Activated CD4-positive, alpha-beta T cell treated with anti-CD3 and anti-CD28 coated beads, Interleukin-2, amount 10 ng/mL, durations not matched to agents 24 days and 14 days (primary cell): ENCODE measurements around the gene SLC2A13. TPM values are rescaled to one million over a fixed set of nuclear protein-coding genes. Genes with fewer than 3 reads are reported as not detected.
A peak's percentile ranks its signal among the peaks of the same experiment; 100 is the strongest.

Experiments used
- DNase-seq: peaks from one replicate; pipeline ENCODE4 v3.0.0; 2022
- H3K27ac Mint-ChIP-seq: one replicate; pipeline ENCODE4 v1.8.0; 2022; ENCODE audit warnings: mild to moderate bottlenecking, mixed read lengths
- H3K27me3 Mint-ChIP-seq: one replicate; pipeline ENCODE4 v1.8.0; 2022; ENCODE audit warnings: mixed read lengths
- H3K36me3 Mint-ChIP-seq: one replicate; pipeline ENCODE4 v1.8.0; 2022; ENCODE audit warnings: low read depth, mild to moderate bottlenecking, mixed read lengths
- H3K4me1 Mint-ChIP-seq: one replicate; pipeline ENCODE4 v1.8.0; 2021; ENCODE audit warnings: mixed read lengths
- H3K4me3 Mint-ChIP-seq: one replicate; pipeline ENCODE4 v1.8.0; 2022; ENCODE audit warnings: mild to moderate bottlenecking, moderate library complexity, mixed read lengths
- H3K9me3 Mint-ChIP-seq: one replicate; pipeline ENCODE4 v1.8.0; 2021; ENCODE audit warnings: mixed read lengths
- intact Hi-C: fragments of 100-400 bp; cut with micrococcal nuclease; formaldehyde crosslinking; loops from one replicate; pipeline ENCODE4 v1.15.1; 2023
- total RNA-seq: library from RNA; stranded (reverse); gene quantifications from 2 replicates; pipeline ENCODE4 v1.2.3, GENCODE V29; 2022

SLC2A13 gene
- total RNA-seq, 1 donor from 2014 or later, result 3.1 TPM

DNA sequence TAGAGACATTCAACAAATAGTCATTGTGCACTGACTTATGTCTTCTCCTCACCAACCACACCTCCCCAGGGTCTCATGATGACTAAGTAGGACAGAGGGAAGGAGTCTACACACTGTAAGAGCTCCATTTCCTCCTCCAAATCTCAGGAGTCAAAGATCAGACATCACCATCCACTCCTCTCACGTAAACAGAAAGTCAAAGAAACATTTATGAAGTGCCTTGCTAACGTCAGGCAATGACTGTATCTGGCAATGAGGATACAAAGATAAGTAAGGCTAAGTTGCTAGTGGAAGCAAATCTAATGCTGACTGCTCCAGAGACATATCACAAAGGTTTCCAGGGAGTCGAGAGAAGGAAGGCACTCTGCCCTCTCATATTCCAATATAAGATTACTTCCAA is 88.9 kb downstream of the SLC2A13 start:
- H3K27ac Mint-ChIP-seq, result no peak overlapping the region
- no peaks in the 10 kb centered on the region for H3K36me3 Mint-ChIP-seq
- no peaks in the 10 kb centered on the region for H3K27me3 Mint-ChIP-seq
- intact Hi-C loops, result loop anchor here (10.0 kb wide), 1 partner anchor 298 kb away; no protein-coding TSS in a partner anchor
- no peak for DNase-seq
- no peaks in the 10 kb centered on the region for H3K9me3 Mint-ChIP-seq
- H3K4me1 Mint-ChIP-seq, result peaks cover 8% of the 10 kb centered on the region
- no peak overlapping the region for H3K4me3 Mint-ChIP-seq

- peaks cover 19% of the 10 kb centered on the region for H3K4me1 Mint-ChIP-seq
- H3K27me3 Mint-ChIP-seq, result no peaks in the 10 kb centered on the region
- intact Hi-C loops, result loop anchor here (10.0 kb wide), 1 partner anchor 299 kb away; no protein-coding TSS in a partner anchor
- no peak for DNase-seq
- H3K36me3 Mint-ChIP-seq, result no peaks in the 10 kb centered on the region
- no peaks in the 10 kb centered on the region for H3K9me3 Mint-ChIP-seq
- no peak overlapping the region for H3K27ac Mint-ChIP-seq
- no peak overlapping the region for H3K4me3 Mint-ChIP-seq
Observed at GRCh38 chr12:40015881-40016280, 90.0 kb downstream of the SLC2A13 start.

- no peak for DNase-seq
- intact Hi-C loops, result loop anchor here (10.0 kb wide), 1 partner anchor 299 kb away; no protein-coding TSS in a partner anchor
Observed at GRCh38 chr12:40015345-40015744, 90.5 kb downstream of the SLC2A13 start.

GRCh38 chr12:40013847-40014246 is 92.0 kb downstream of the SLC2A13 start:
- H3K36me3 Mint-ChIP-seq, result no peaks in the 10 kb centered on the region
- no peaks in the 10 kb centered on the region for H3K9me3 Mint-ChIP-seq
- peaks cover 20% of the 10 kb centered on the region for H3K4me1 Mint-ChIP-seq
- H3K4me3 Mint-ChIP-seq, result no peak overlapping the region
- H3K27me3 Mint-ChIP-seq, result no peaks in the 10 kb centered on the region
- intact Hi-C loops, result loop anchor here (10.0 kb wide), 1 partner anchor 301 kb away; no protein-coding TSS in a partner anchor
- no peak overlapping the region for H3K27ac Mint-ChIP-seq
- no peak for DNase-seq

More at GRCh38 chr12:40015345-40015744, 90.5 kb downstream of the SLC2A13 start:
- Mint-ChIP-seq H3K27ac (no peak overlapping the region), H3K9me3 (no peaks in the 10 kb centered on the region), H3K4me3 (no peak overlapping the region), H3K4me1 (peaks cover 20% of the 10 kb centered on the region), H3K36me3 (no peaks in the 10 kb centered on the region), H3K27me3 (no peaks in the 10 kb centered on the region)

DNA sequence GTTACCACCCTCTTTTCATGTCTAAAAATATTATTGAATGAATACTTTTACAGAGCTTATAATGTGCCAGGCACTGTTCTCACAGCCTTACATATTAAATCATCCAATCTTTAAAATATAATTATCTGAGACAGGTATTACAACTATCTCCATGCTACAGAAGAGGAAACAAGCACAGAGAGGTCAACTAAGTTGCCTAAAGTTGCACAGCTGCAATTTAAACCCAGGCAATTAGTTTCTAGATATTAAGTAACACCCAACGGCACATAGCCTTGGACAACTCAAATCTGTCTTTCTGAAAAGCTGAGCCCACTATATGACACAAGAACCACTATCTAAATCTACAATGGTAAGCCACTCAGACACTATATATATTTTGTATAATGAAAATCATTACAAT is 92.6 kb downstream of the SLC2A13 start:
- DNase-seq, result no peak
- Mint-ChIP-seq H3K4me1 (peaks cover 20% of the 10 kb centered on the region), H3K27me3 (peaks cover 3% of the 10 kb centered on the region), H3K27ac (no peak overlapping the region), H3K9me3 (no peaks in the 10 kb centered on the region), H3K36me3 (no peaks in the 10 kb centered on the region), H3K4me3 (no peak overlapping the region)
- intact Hi-C loops, result loop anchor here (10.0 kb wide), 1 partner anchor 302 kb away; no protein-coding TSS in a partner anchor

- Mint-ChIP-seq H3K9me3 (no peaks in the 10 kb centered on the region), H3K4me1 (peaks cover 20% of the 10 kb centered on the region), H3K27me3 (peaks cover 3% of the 10 kb centered on the region), H3K27ac (no peak overlapping the region), H3K36me3 (no peaks in the 10 kb centered on the region), H3K4me3 (no peak overlapping the region)
- no peak for DNase-seq
- intact Hi-C loops, result loop anchor here (10.0 kb wide), 1 partner anchor 302 kb away; no protein-coding TSS in a partner anchor
Observed at GRCh38 chr12:40012711-40013110, 93.2 kb downstream of the SLC2A13 start.

DNA sequence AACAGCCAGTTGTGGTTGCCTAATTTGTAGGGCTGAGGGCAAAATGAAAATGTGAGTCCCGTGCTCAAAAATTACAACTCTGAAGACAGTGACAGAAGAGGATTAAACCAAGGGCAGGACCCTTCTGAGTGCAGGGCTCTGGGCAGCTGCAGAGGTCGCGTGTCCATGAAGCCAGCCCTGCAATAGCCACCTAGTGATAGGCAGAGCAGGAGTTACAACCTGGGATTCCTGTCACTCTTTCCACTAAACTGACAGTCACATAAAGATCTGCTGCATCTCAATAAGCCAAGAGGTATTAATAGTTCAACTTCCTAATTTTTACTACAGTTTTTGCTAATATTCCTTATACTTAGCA is 94.1 kb downstream of the SLC2A13 start:
- H3K4me3 Mint-ChIP-seq, result peak overlapping the region; percentile 61
- intact Hi-C loops, result loop anchor here (1.0 to 10.0 kb wide), 2 partner anchors 96 to 303 kb away; no protein-coding TSS in a partner anchor
- no peaks in the 10 kb centered on the region for H3K36me3 Mint-ChIP-seq
- no peaks in the 10 kb centered on the region for H3K9me3 Mint-ChIP-seq
- H3K4me1 Mint-ChIP-seq, result peaks cover 20% of the 10 kb centered on the region
- H3K27ac Mint-ChIP-seq, result peak overlapping the region; percentile 16
- no peak for DNase-seq
- peaks cover 3% of the 10 kb centered on the region for H3K27me3 Mint-ChIP-seq

DNA sequence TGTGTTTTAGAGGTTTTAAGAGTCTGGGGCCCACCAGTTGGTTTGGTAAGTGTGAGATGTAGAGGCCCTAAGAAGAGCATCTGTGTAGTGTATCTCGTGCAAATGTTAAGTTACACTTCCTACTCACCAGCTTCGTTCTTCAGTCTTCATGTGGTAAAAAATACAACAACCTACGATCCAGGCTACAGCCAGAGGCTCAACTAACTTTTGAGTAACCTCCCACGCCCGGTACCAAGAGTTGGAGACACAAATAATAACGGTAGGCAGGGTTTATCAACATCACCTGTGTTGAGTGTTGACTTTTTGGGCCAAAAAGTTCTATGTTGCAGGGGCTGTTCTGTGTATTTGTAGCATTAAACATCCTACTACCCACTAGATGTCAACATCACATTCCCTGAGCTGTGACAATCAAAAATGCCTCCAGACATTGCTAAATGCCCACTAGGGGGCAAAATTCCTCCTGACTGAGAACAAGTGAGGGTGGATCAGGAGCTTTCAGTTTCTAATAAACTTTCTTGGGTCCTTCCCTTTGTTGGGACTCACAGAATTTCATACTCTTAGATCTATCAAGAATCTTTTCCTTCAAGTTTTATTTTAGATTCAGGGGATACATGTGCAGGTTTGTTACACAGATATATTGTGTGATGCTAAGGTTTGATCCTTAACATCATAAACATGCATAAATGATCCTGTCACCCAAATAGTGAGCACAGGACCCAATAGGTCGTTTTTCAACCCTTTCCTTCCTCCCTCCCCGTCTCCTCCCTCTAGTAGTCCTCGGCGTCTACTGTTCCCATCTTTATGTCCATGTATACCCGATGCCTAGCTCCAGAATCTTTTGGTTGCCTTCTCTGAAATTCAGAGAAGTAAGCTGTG is 94.7 kb downstream of the SLC2A13 start:
- Mint-ChIP-seq H3K4me3 (peak overlapping the region; percentile 61), H3K27ac (peak overlapping the region; percentile 16), H3K9me3 (no peaks in the 10 kb centered on the region), H3K27me3 (peaks cover 3% of the 10 kb centered on the region), H3K36me3 (no peaks in the 10 kb centered on the region), H3K4me1 (peaks cover 20% of the 10 kb centered on the region)
- DNase-seq, result peak; percentile 88
- intact Hi-C loops, result loop anchor here (1.0 to 10.0 kb wide), 2 partner anchors 96 to 304 kb away; no protein-coding TSS in a partner anchor

- no peaks in the 10 kb centered on the region for H3K4me1 Mint-ChIP-seq
Observed at GRCh38 chr12:40002178-40003169, 103.4 kb downstream of the SLC2A13 start.

GRCh38 chr12:40001406-40001805 is 104.5 kb downstream of the SLC2A13 start:
- H3K27me3 Mint-ChIP-seq, result no peaks in the 10 kb centered on the region
- no peaks in the 10 kb centered on the region for H3K36me3 Mint-ChIP-seq
- no peak for DNase-seq
- no peak overlapping the region for H3K27ac Mint-ChIP-seq
- H3K9me3 Mint-ChIP-seq, result peaks cover 4% of the 10 kb centered on the region
- no peaks in the 10 kb centered on the region for H3K4me1 Mint-ChIP-seq
- H3K4me3 Mint-ChIP-seq, result no peak overlapping the region
- intact Hi-C loops, result no loop called here

More at GRCh38 chr12:40002178-40003169, 103.4 kb downstream of the SLC2A13 start:
- DNase-seq, result no peak
- intact Hi-C loops, result no loop called here
- no peak overlapping the region for H3K27ac Mint-ChIP-seq
- H3K36me3 Mint-ChIP-seq, result no peaks in the 10 kb centered on the region
- H3K9me3 Mint-ChIP-seq, result peaks cover 4% of the 10 kb centered on the region
- no peak overlapping the region for H3K4me3 Mint-ChIP-seq
- no peaks in the 10 kb centered on the region for H3K27me3 Mint-ChIP-seq

DNA sequence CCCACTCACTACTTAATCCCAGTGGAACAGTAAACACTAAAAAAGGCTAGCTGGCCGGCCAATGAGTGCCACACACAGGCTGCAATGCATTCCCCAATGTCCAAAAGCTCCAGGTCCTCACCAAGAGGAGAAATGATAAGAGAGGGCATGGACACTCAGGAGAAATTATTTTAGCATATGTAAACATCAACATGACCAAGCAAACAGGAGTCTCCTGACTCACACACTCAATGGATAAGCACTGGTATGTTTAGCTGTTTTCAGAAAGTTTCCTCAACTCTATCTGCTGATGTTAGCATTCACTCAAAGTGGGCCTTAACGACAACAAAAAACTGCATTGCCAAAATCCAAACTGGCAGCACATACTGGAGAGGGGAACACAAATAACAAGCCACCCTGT is 105.0 kb downstream of the SLC2A13 start:
- no peak for DNase-seq
- intact Hi-C loops, result no loop called here
- Mint-ChIP-seq H3K27ac (no peak overlapping the region), H3K9me3 (peaks cover 4% of the 10 kb centered on the region), H3K36me3 (no peaks in the 10 kb centered on the region), H3K4me3 (no peak overlapping the region), H3K4me1 (no peaks in the 10 kb centered on the region), H3K27me3 (no peaks in the 10 kb centered on the region)

GRCh38 chr12:39993268-39993667 is 112.6 kb downstream of the SLC2A13 start:
- Mint-ChIP-seq H3K27me3 (peaks cover 4% of the 10 kb centered on the region), H3K4me1 (no peaks in the 10 kb centered on the region), H3K4me3 (no peak overlapping the region), H3K36me3 (no peaks in the 10 kb centered on the region), H3K9me3 (no peaks in the 10 kb centered on the region), H3K27ac (no peak overlapping the region)
- no peak for DNase-seq
- intact Hi-C loops, result loop anchor here (5.0 to 10.0 kb wide), 2 partner anchors 406 to 678 kb away; no protein-coding TSS in a partner anchor
